ENCODE data around the gene B4GALNT2. TPM values are rescaled to one million over a fixed set of nuclear protein-coding genes. Genes with fewer than 3 reads are reported as not detected.

B4GALNT2 gene
- total RNA-seq, 4 donors from 2014 or later: 0.68 to 2.6 (median 2.1) TPM

DNA sequence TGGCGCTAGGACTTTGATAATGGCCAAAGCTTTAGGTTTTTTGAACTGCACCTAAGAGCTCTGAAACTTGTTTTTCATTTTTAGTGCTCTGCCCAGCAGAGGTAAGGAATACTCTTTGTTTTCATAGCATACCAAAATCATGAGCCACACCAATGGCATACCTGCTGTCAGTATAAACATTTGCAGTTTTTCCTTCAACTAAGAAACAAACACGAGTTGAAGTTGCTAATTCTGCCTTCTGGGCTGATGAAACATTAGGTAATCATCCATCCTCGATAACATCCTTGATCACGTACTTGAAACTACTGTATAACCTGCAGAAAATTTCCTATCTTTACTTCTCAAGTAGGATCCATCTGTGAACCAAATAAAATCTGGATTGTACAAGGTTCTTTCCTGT is 20.6 kb upstream of the B4GALNT2 start:
- WGBS: 50% methylated on average over 4 of the region's 4 CpGs
- peaks cover 16% of the 10 kb centered on the region for H3K4me1 ChIP-seq
- no peak overlapping the region for H3K27ac ChIP-seq

GRCh38 chr17:49112936-49113335 is 19.6 kb upstream of the B4GALNT2 start:
- 85% methylated on average over 1 of the region's 1 CpG for WGBS
- no peaks in the 10 kb centered on the region for H3K9me3 ChIP-seq
- no peaks in the 10 kb centered on the region for H3K36me3 ChIP-seq
- no peak for DNase-seq (ENCODE audit: low spot score in 2 of 2)
- no peak for TF ChIP-seq POLR2AphosphoS5 (IDR thresholded peaks at IDR 0.05)
- no peak for TF ChIP-seq CTCF (IDR thresholded peaks at IDR 0.05)
- TF ChIP-seq POLR2A (IDR thresholded peaks at IDR 0.05): no peak
- TF ChIP-seq EP300 (IDR thresholded peaks at IDR 0.05): no peak
- H3K4me1 ChIP-seq: peaks cover 15% of the 10 kb centered on the region
- peaks cover 3% of the 10 kb centered on the region for H3K27me3 ChIP-seq
- no peak overlapping the region for H3K27ac ChIP-seq
- no peak overlapping the region for H3K4me3 ChIP-seq

More for the DNA sequence above, 20.6 kb upstream of the B4GALNT2 start:
- Histone ChIP-seq H3K9me3 (no peaks in the 10 kb centered on the region), H3K36me3 (no peaks in the 10 kb centered on the region), H3K4me3 (no peak overlapping the region), H3K27me3 (peaks cover 3% of the 10 kb centered on the region)
- no peak for DNase-seq (ENCODE audit: low spot score in 2 of 2)
- no peak for TF ChIP-seq CTCF (IDR thresholded peaks at IDR 0.05)
- no peak for TF ChIP-seq POLR2AphosphoS5 (IDR thresholded peaks at IDR 0.05)
- no peak for TF ChIP-seq EP300 (IDR thresholded peaks at IDR 0.05)
- TF ChIP-seq POLR2A (IDR thresholded peaks at IDR 0.05): no peak

GRCh38 chr17:49114703-49115102 is 17.9 kb upstream of the B4GALNT2 start:
- TF ChIP-seq POLR2AphosphoS5 (IDR thresholded peaks at IDR 0.05): no peak
- no peak for TF ChIP-seq CTCF (IDR thresholded peaks at IDR 0.05)
- Histone ChIP-seq H3K9me3 (no peaks in the 10 kb centered on the region), H3K4me1 (peaks cover 3% of the 10 kb centered on the region), H3K27ac (no peak overlapping the region), H3K36me3 (no peaks in the 10 kb centered on the region), H3K4me3 (no peak overlapping the region), H3K27me3 (peaks cover 6% of the 10 kb centered on the region)
- no peak for DNase-seq (ENCODE audit: low spot score in 2 of 2)
- 80% methylated on average over 1 of the region's 1 CpG for WGBS

GRCh38 chr17:49117587-49118230 is 14.9 kb upstream of the B4GALNT2 start:
- Histone ChIP-seq H3K27me3 (peaks cover 7% of the 10 kb centered on the region), H3K36me3 (no peaks in the 10 kb centered on the region), H3K27ac (no peak overlapping the region), H3K4me1 (peaks cover 3% of the 10 kb centered on the region), H3K4me3 (no peak overlapping the region), H3K9me3 (no peaks in the 10 kb centered on the region)
- no peak for DNase-seq (ENCODE audit: low spot score in 2 of 2)
- WGBS: 50% methylated on average over 2 of the region's 2 CpGs
- TF ChIP-seq CTCF (IDR thresholded peaks at IDR 0.05): no peak
- TF ChIP-seq POLR2AphosphoS5 (IDR thresholded peaks at IDR 0.05): no peak
- no peak for TF ChIP-seq EP300 (IDR thresholded peaks at IDR 0.05)
- no peak for TF ChIP-seq POLR2A (IDR thresholded peaks at IDR 0.05)

GRCh38 chr17:49120166-49120565 is 12.4 kb upstream of the B4GALNT2 start:
- 83% methylated on average over 3 of the region's 3 CpGs for WGBS

More at GRCh38 chr17:49120166-49120565, 12.4 kb upstream of the B4GALNT2 start:
- peaks cover 4% of the 10 kb centered on the region for H3K27me3 ChIP-seq
- no peak overlapping the region for H3K4me3 ChIP-seq
- H3K4me1 ChIP-seq: peaks cover 3% of the 10 kb centered on the region
- H3K36me3 ChIP-seq: no peaks in the 10 kb centered on the region
- TF ChIP-seq POLR2A (IDR thresholded peaks at IDR 0.05) (no peak), EP300 (IDR thresholded peaks at IDR 0.05) (no peak), POLR2AphosphoS5 (IDR thresholded peaks at IDR 0.05) (no peak), CTCF (IDR thresholded peaks at IDR 0.05) (no peak)
- DNase-seq (ENCODE audit: low spot score in 2 of 2): no peak
- no peak overlapping the region for H3K27ac ChIP-seq
- no peaks in the 10 kb centered on the region for H3K9me3 ChIP-seq
